ENCODE data around the gene PEX19.
"Not testable (repeated sequence)": the region's sequence is repeated elsewhere in the genome, so short reads cannot be mapped to it uniquely, and the experiment has no call there.

PEX19 gene, protein sequence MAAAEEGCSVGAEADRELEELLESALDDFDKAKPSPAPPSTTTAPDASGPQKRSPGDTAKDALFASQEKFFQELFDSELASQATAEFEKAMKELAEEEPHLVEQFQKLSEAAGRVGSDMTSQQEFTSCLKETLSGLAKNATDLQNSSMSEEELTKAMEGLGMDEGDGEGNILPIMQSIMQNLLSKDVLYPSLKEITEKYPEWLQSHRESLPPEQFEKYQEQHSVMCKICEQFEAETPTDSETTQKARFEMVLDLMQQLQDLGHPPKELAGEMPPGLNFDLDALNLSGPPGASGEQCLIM

DNA sequence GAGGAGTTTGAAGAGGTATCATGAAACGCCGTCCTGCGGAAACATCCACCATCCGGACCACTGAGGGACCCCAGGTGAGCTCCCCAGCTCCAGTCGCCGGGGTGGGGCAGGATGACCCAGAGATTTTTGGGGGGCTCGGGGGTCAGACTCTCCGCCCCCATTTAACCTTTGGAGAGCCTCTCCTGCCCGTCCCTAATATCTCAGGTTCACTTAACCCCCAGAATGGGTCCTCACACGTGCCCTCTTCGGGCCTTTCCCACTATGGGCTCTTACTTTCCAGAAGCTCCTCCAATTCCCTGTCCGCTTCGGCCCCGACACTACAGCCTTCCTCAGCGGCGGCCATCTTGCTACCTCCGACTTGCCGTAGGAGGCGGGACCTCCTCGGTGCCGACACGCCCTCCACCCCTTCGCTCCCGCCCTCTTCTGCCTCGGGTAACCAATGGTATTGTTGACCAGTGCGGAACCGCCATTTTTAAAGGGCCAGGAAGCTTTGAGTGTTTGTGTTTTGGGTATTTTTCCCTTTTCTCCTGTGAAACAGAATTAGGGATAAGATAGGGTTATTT lies at the start of gene PEX19:
TSS of gene PEX19 (minus strand) at position 352 of the 563 bp plus-strand sequence. CDS start at position 343, 9 bp downstream.
- peak; percentile 85 to 88 for DNase-seq (ENCODE audit: low read depth in 2 of 2)

DNA sequence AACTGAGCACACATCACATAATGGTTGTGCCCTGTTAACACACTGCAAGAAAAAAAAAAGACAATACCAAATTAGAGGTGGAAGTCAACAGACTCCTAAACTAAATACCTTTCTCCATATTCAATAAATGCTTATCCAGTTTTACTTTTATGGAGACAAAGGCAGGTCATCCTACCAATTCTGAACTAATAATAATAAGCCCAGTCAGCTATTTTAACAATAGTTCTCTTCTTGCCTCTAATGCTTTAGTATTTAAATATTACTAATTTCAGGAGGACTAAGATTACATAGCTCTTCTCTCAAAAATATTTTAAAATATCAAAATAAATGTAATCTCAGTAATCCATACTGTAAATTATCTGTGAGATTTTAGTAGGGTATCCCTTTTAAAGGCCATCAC lies 47.6 kb upstream of the PEX19 start:
- DNase-seq (ENCODE audit: low read depth in 2 of 2), result no peak

DNA sequence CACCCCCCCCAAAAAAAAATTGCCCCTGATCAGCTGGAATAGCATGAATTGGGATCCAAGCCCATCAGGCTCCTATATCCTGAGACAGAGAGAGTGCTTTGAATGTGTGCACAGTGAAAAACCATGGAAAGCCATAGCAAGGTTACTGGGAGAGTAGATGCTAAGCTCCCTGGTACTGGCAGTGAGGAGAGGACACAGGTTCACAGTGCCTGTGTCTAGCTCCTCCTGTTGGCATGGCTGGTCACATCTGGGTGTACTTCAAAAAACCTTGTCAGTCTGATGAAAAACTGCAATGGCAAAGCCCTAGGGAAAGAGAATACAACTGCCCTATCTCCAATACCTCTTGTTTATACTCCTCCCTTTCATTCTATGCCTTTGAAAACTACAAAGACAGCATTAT lies 45.2 kb upstream of the PEX19 start:
- no peak for DNase-seq (ENCODE audit: low read depth in 2 of 2)

DNA sequence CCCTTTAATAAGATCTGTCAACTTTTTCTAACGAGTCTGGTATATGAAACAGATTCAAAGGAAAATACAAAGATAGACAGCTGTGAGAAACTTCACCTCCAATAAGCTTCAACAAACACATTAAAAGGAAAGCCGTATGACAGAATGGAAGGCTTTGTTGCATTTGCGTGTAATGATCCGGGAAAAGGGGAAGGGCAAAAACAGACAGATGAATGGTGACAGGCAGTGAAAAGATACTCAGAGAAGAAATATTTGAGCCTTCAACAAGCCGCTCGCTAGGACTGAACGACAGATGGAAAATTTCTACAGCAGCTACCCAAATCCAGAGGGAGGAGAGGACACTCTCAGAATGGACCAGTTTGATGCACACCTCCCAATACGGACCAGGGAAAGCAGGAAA lies 43.3 kb upstream of the PEX19 start:
- no peak for DNase-seq (ENCODE audit: low read depth in 2 of 2)

DNA sequence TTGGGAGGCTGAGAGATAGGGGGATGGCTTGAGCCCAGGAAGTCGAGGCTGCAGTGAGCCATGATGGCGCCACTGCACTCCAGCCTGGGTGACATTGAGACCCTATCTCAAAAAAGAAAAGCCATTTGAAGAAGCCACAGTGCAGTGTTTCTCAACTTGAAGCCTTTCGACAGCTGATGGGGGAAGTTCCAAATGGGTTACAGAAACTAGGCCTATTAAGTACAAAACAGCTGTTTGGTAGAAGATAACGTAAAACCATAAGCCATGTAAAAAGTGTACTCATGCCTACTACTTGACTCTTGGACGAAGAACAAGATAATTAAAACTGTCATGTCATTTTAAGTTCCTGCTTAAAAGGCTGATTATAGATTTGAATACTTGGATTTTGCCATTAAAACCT lies 41.5 kb upstream of the PEX19 start:
- DNase-seq (ENCODE audit: low read depth in 2 of 2), result no peak

DNA sequence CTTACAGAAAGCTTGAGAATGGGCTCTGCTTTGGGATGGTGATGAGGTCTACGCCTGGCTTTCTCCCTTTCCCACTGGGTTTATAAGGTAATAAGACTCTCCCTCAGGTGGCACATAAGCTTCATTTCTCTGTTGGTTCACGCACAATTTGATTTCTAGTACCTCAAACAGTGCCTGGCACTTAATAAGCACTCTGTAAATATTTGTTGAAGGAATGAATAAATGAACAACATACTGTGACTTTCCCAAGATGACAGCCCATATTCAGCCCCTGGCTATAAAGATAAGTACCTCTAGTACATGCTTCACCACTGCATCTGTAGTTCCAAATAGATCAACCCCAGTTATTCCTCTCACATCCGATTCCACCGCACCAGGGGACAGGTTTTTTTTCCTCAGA lies 40.3 kb upstream of the PEX19 start:
- DNase-seq (ENCODE audit: low read depth in 2 of 2), result no peak

DNA sequence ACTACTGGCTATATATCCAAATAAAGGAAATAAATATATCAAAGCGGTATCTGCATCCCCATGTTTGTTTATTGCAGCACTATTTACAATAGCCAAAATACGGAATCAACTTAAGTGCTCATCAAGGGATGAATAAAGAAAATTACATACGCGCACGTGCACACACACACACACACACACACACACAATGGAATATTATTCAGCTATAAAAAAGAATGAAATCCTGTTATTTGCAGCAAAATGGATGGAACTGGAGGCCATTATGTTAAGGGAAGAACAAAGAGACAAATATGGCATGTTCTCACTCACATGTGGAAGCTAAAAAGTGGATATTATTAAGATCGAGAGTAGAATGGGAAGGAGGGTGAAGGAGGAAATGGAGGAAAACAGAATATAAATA lies 37.9 kb upstream of the PEX19 start:
- no peak for DNase-seq (ENCODE audit: low read depth in 2 of 2)

DNA sequence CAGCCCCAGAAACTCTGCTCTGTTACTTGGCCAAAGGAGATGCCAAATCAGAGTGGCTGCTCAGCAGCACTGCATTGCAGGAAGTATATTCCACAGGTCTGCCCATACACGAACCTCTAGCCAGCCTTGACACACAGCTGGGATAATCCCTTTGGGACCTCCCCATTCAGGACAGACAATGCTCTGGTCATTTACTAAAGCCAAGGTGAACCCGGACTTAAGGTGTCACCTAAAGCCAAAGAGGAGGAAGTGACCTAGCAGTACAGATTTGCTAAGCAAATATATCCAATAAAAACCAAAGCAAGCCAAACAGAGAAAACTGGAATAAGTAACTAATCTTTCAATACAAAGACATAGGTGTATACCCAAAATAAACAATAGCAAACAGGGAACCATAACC lies 30.4 kb upstream of the PEX19 start:
- no peak for DNase-seq (ENCODE audit: low read depth in 2 of 2)

DNA sequence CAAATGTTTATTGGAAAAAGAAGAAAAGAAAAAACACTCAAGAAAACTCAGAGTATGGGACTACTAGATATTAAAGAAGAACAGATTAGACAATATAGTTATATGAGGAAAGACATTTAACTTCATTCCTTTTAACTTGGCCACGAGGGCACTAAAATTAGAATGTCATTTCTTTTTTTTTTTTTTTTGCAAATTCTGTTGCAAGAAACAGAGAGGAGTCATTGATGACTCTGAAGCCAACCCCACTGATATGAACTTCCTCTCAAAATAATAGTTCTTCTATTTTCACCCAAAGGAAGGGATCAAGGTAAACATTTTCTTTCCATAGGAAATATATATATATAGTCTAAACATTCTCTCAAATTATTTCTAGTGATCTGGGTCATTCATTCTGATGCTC lies 24.6 kb upstream of the PEX19 start:
- DNase-seq (ENCODE audit: low read depth in 2 of 2), result no peak

DNA sequence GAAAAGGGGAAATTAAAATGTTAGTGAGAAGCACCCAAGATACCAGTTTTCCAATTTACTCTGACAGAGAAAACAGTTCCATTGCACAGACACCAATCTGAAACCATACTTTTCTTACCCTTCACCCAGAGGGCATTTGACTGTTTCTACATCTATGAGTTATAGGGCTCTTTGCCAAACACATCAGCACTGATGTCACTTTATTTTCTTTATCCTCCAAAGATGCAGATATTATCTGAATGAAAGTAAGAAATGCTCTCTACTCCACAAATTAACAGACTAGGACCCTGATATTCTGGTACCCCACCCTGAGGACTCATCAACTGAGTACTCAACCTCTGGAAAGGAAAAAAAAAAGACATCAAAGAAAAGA lies 24.2 kb upstream of the PEX19 start:
- DNase-seq (ENCODE audit: low read depth in 2 of 2), result no peak

DNA sequence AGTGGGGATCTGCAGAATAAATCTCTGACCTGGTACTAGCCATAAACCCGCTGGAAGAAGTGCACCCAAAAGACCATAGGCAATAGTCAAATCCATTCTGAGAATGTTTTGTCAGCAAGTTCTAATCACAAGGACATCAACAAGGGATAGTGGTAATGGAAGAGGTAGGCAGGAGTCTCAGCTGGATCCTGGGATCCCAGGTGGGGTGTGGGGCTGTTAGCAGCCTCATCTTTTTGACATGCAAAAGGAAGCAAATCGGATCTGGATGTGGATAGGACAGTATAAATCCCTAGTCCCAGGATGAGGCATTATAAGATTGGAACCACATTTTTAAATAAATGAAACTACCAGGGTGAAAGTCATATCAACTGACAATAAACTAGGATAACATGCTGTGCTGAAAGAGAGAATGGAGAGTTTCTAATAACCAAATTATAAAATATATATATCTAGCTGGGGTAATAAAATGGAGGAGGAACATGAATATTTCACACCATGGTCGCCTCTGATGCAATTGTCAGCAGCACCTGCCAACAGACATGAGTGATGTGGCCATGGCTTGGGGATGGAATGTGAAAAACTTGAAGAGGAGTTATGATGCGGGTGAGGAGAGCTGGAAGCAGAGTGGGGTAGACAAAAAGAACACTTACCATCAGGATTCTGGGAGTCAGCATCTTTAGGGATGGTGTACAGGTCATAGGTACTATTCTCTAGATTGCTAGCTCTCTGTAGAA lies 23.7 kb upstream of the PEX19 start:
- no peak for DNase-seq (ENCODE audit: low read depth in 2 of 2)

DNA sequence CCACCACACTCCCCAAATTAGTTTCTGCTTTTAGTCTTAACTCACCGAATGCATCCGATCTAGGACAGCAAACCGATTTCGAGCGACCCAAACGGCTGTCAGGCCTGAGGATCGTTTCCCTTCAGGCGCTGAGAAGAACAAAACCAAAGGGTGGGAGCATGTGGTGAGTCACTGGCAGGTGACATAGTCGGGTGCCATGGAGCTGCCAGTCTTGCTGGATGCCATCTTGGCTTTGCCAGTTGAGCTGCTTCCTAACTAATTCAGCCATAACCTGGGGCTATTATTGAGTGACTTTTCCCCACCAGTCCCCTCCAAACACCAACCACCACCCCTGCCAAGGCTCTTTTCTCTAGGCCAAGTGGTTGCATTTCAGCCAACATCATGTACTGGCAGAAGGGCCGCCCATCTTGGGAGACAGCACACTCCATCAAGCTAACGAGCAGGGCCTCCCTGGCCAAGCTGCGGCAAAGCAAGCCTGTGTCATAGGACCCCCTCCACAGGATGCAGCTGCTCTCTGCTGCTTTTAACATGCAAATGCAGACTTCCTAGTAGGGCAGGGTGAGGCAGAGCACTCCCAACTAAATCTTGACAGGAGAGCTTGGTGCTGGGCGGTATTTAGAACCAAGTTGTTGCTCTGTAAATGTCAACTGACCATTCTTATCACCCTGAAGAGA lies 22.3 kb upstream of the PEX19 start:
- DNase-seq (ENCODE audit: low read depth in 2 of 2), result no peak

DNA sequence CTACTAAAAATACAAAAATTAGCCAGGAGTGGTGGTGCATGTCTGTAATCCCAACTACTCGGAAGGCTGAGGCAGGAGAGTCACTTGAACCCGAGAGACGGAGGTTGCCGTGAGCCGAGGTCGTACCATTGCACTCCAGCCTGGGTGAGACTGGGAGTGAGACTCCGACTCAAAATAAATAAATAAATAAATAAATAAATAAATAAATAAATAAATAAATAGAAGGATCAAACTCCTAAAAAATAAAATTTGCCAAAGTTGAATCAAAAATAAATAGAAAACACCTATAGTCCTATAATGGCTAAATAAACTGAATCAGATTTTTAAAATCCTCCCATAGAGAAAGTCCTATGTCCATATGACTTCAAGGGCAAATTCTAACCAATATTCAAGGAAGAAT lies 15.2 kb upstream of the PEX19 start:
- no peak for DNase-seq (ENCODE audit: low read depth in 2 of 2)

DNA sequence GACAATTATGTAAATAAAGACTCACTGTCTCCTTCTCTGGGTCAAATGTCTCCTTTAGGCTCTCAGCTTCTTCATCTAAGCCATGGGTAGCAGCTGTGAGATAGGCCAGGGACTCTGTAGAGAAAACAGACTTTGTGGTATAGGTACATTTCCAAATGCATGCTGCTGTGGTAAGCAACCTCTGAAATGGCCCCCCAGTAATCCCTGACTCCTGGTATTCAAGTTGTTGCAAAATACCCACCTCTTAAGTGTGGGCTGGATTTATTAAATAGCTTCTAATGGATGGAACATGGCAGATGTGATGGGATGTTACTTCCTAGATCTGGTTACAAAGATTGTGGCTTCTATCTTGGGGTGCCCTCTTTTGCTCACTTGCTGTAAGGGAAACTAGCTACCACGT lies 11.1 kb upstream of the PEX19 start:
- no peak for DNase-seq (ENCODE audit: low read depth in 2 of 2)

DNA sequence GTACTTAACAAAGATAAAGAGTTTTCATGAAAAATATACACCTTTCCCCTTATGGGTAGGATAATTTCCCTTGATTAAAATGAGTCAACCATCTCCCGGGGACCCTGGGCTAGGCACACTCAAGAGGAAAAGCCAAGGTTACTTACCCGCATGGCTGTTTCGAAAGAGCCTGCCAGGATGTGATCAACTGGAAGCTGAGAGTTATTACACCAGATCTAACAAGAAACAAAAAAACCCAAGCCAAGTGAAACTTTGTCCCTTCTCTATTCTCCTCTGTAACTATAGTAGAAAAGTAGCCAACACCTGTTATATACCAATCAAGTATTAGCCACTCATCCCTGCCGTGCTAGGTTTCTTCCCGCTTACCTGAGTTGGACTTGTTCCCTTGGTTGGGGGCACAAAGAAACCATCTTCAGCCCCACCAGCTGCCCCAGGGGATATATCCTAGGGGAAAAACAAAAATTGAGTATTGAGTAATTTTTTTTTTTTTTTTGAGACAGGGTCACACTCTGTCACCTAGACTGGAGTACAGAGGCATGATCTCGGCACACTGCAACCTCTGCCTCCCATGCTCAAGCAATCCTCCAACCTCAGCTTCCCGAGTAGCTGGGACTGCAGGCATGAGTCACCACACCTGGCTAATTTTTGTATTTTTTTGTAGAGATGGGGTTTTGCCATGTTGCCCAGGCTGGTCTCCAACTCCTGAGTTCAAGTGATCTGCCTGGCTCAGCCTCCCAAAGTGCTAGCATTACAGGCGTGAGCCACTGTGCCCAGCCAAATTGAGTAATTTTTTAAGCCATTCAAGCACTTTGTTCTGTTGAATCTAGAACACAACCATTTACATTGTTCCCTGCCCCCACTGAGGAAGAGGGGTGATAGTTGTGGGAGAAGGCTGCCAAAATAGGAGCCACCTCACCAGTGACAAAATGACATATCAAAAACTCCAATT lies 8.4 kb upstream of the PEX19 start:
- no peak for DNase-seq (ENCODE audit: low read depth in 2 of 2)

DNA sequence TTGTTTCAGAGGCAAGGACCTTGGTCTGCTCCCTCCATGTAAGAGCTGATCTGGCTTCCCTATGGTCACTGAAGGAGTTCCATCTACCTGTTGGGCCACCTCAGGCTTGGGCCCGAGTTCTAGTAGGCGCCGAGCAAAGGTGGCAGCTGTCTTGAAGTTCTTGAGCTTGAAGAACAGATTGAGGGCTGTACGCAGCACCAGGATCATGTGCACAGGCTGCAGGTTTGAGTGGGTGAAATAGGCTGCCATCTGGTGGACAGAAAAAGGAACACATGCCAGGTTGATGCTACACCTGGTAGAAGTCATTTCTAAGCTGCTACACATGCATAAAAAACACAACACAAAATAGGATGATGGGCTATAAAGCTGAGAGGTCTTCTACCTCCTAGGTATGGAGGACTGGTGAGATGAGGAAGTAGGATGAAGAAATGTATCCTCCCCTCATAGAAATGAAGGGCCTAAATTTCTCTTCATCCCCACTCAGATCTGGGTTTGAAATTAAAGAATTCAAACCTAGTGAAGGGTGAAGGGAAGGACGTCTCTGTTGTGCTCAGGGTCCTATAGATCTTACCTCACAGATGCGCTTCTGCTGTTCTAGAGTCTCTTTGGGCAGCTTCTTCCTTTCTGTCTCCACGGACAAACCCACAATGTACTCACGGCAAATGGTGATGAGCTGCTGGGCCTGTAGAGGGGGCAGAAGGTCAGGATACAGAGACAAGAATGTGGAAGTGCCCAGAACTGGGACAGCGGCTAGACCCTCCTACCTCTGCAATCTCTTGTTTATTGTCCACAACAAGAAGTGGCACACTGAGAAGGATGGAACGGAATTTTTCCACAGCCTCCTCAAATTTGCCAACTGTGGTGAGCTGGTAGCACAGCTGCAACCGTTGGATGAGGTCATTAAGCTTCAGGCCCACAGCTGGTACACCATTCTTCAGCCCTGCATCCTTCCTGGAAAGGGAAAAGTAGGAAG lies 6.6 kb upstream of the PEX19 start:
- DNase-seq (ENCODE audit: low read depth in 2 of 2), result peak; percentile 35 to 39

DNA sequence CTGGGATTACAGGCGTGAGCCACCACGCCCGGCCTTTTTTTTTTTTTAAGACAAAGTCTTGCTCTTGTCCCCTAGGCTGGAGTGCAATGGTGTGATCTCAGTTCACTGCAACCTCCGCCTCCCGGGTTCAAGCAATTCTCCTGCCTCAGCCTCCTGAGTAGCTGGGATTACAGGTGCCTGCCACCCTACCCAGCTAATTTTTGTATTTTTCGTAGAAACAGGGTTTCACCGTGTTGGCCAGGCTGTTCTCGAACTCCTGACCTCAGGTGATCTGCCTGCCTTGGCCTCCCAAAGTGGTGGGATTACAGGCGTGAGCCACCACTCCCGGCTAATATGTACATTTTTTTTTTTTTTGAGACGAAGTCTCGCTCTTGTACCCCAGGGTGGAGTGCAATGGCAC lies 2.8 kb upstream of the PEX19 start:
- not testable (repeated sequence) for DNase-seq (ENCODE audit: low read depth in 2 of 2)

DNA sequence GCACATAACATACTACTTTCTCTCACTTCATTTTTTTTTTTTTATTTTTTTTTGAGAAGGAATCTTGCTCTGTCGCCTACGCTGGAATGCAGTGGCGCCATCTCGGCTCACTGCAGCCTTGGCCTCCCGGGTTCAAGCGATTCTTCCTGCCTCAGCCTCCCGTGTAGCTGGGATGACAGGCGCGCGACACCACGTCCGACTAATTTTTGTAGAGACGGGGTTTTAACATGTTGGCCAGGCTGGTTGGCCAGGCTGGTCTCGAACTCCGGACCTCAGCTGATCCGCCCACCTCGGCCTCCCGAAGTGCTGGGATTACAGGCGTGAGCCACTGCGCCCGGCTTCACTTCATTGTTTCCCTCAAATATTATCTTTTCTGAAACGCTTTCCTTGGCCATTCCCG lies 573 bp upstream of the PEX19 start:
- DNase-seq (ENCODE audit: low read depth in 2 of 2), result no peak

DNA sequence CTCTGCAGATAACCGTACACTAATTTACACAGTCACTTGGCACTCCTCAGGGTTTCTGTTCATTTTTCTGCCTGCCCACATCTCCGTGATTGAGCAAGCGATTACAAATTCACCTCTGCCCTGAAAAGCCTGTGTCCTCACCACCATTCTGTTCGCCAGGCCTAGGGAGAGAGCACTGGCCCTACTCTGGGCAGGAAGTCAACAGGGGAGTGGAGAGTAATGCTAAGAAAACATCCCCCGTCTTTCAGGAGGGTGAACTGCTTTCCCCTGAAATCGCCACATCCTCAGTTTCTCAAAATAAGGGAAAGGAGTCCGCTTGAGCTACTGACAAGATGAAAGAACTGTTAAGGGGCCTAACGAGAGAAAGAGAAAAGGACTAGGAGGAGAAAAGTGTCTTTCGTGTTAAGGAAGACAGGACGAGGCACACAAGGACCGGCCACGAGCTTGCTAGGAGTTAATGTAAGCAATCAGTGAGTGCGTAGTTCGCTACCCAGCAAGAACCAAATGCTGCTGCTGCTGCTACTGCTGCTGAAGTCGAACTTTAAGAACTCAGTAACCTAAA lies 632 bp downstream of the PEX19 start:
- DNase-seq (ENCODE audit: low read depth in 2 of 2), result no peak

DNA sequence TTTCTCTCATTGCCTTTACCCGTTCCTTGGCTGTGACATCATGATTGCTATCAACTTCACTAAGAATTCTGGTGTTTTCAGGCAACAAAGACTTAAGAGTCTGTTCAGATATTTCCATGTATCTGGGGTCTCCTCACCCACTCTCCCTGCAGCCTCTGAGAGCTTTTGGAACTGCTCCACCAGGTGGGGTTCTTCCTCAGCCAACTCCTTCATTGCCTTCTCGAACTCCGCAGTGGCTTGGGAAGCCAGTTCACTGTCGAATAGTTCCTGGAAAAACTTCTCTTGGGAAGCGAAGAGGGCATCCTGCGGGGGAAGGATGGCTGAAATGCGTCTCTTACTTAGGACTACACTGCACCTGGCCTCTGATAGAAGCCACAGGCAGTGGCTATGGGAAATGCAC lies 2.1 kb downstream of the PEX19 start:
- no peak for DNase-seq (ENCODE audit: low read depth in 2 of 2)

All from activated CD8-positive, alpha-beta memory T cell treated with anti-CD3 and anti-CD28 coated beads for 4 hours (primary cell).